ENCODE measurements around the gene SLC16A12. TPM values are rescaled to one million over a fixed set of nuclear protein-coding genes. Genes with fewer than 3 reads are reported as not detected.

Gene SLC16A12
- total and polyA plus RNA-seq, 2 of the 13 experiments (the other 11 are each of a cell fraction or from before 2014, with no cell fraction given): 0.02 TPM; not detected in 1

DNA sequence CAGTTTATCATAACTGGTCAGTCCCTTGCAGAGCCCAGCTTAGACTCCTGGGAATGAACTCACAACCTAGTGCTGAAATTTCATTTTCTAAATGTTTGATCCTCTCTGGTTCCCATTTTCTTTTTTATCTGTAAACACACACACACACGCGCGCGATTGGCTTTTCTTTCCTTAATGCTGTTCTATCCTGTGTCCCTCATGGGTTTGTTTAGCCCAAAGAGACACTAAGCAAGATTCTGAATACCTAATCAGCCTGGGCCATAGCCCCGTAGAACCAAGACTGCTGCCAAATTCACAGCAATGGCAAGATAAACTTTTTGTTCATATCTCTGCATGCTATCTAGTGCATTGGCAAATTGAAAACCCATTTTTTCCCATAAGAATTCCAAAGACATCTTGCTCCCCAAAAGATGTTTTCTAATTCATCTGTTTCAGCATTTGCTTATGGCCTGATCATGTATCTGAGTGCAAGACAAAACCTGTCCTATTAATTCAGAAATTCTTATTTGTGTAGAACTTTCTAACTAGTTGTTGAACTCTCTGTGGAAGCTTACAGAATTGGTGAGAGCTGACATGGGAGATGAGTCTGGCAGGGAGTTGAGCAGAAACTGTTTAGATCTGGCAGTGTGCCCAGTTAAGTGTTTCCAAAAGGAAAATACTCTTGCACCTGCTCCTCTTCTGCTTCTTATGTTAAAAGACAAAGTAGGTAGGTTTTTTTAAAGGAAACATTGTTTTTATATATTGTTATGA is 144.7 kb downstream of the SLC16A12 start:
- Histone ChIP-seq H3K27ac (ENCODE audit: extremely low read length, insufficient read depth, low read length) (no peak overlapping the region), H2AFZ (ENCODE audit: low read length) (no peak overlapping the region), H3K36me3 (replicated peaks in 1 of 2; ENCODE audit: control insufficient read depth in 1 of 2, insufficient read depth in 2 of 2, low read length in 2 of 2) (no peaks in the 10 kb centered on the region), H4K20me1 (ENCODE audit: insufficient read depth, low read length) (no peaks in the 10 kb centered on the region), H3K4me2 (ENCODE audit: low read depth, low read length) (no peak overlapping the region), H3K4me3 (replicated peaks in 1 of 3; ENCODE audit: insufficient read depth in 1 of 3, low read depth in 2 of 3, low read length in 3 of 3) (no peak overlapping the region), H3K9me3 (ENCODE audit: low read length) (no peaks in the 10 kb centered on the region), H3K9ac (ENCODE audit: insufficient read depth, low read depth, low read length) (no peak overlapping the region), H3K79me2 (ENCODE audit: insufficient read depth, low read length) (no peaks in the 10 kb centered on the region), H3K4me1 (ENCODE audit: insufficient read depth, low read length) (peaks cover 10% of the 10 kb centered on the region), H3K27me3 (ENCODE audit: control insufficient read depth in 1 of 2, insufficient read depth in 2 of 2, low read length in 2 of 2) (no peaks in the 10 kb centered on the region)
- intact Hi-C loops (cut with micrococcal nuclease; ENCODE audit: unreplicated experiment) (no loop called here), in situ Hi-C loops (cut with HindIII; ENCODE audit: extremely low pct_ligation_motif_present, low pct_unique_long_range_greater_than_20kb) (no loop called here)
- no peak for FAIRE-seq
- DNase-seq (ENCODE audit: low spot score): no peak
- BruUV-seq (replicated peaks): no TSS peak
- CTCF ChIA-PET (ENCODE audit: low intra/inter-chr PET ratio, low total read pairs): interaction anchor here (1.7 kb wide), 1 partner anchor 97 kb away, joined by 4 read pairs; no protein-coding TSS in a partner anchor
- 83% methylated on average over 5 of the region's 5 CpGs for WGBS (ENCODE audit: low lambda C conversion rate)
- POLR2A ChIA-PET: no interaction called here
- no peak for TF ChIP-seq MAFK (conservative IDR thresholded peaks at IDR 0.05 in 1 of 2, IDR thresholded peaks at IDR 0.05 in 1 of 2; ENCODE audit: low read length in 2 of 2)
- TF ChIP-seq KLF6 (CRISPR knock-in tag; IDR thresholded peaks at IDR 0.05): no peak
- no peak for TF ChIP-seq ZNF362 (CRISPR knock-in tag; IDR thresholded peaks at IDR 0.05; ENCODE audit: borderline replicate concordance)
- no peak for TF ChIP-seq ZNF207 (IDR thresholded peaks at IDR 0.05; ENCODE audit: borderline replicate concordance)
- TF ChIP-seq, protein P1, sequence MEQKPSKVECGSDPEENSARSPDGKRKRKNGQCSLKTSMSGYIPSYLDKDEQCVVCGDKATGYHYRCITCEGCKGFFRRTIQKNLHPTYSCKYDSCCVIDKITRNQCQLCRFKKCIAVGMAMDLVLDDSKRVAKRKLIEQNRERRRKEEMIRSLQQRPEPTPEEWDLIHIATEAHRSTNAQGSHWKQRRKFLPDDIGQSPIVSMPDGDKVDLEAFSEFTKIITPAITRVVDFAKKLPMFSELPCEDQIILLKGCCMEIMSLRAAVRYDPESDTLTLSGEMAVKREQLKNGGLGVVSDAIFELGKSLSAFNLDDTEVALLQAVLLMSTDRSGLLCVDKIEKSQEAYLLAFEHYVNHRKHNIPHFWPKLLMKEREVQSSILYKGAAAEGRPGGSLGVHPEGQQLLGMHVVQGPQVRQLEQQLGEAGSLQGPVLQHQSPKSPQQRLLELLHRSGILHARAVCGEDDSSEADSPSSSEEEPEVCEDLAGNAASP (CRISPR knock-in tag; IDR thresholded peaks at IDR 0.05; ENCODE audit: borderline replicate concordance): no peak
- no peak for TF ChIP-seq SMARCC2 (IDR thresholded peaks at IDR 0.05)
- no peak for TF ChIP-seq ZNF703 (CRISPR knock-in tag; IDR thresholded peaks at IDR 0.05; ENCODE audit: borderline replicate concordance)
- no peak for TF ChIP-seq ZNF512 (CRISPR knock-in tag; IDR thresholded peaks at IDR 0.05)
- TF ChIP-seq GRHL1 (CRISPR knock-in tag; conservative IDR thresholded peaks at IDR 0.05): no peak
- TF ChIP-seq ZNF12 (CRISPR knock-in tag; IDR thresholded peaks at IDR 0.05): no peak
- no peak for TF ChIP-seq NR2F1 (CRISPR knock-in tag; IDR thresholded peaks at IDR 0.05)
- no peak for TF ChIP-seq ZNF530 (CRISPR knock-in tag; IDR thresholded peaks at IDR 0.05; ENCODE audit: low read depth)
- no peak for TF ChIP-seq ZNF710 (CRISPR knock-in tag; IDR thresholded peaks at IDR 0.05; ENCODE audit: borderline replicate concordance)
- no peak for TF ChIP-seq CREM (IDR thresholded peaks at IDR 0.05)
- TF ChIP-seq CREM (CRISPR knock-in tag; IDR thresholded peaks at IDR 0.05): no peak
- no peak for TF ChIP-seq ZNF317 (CRISPR knock-in tag; IDR thresholded peaks at IDR 0.05)
- ATAC-seq: no peak
